HCT116 (cell line): ENCODE measurements around the gene VWA5B1. TPM values are rescaled to one million over a fixed set of nuclear protein-coding genes. Genes with fewer than 3 reads are reported as not detected.

Source experiments
- ATAC-seq: fragments of 200-7000 bp; cut with Tn5 transposase; 2 replicates; pipeline ENCODE4 v1.9.1; 2020; ENCODE audit warnings: mild to moderate bottlenecking, moderate library complexity
- BruUV-seq: library from RNA; stranded (reverse); fragments of 400-500 nt; replicated peaks from 2 replicates; lab custom pipeline; 2021; lab: Mats Ljungman, UMichigan
- CTCF ChIA-PET: fragments of 300-600 bp; sonication (Branson Sonifier 250); formaldehyde crosslinking; loops from one replicate; lab custom pipeline; 2021; ENCODE audit warnings: antibody characterized with exemption; lab: Charles Lee
- POLR2A ChIA-PET: fragments of 300-600, 350-600 bp; sonication (Branson Sonifier 250); formaldehyde crosslinking; loops from one replicate; lab custom pipeline; 2021; ENCODE audit warnings: antibody characterized with exemption; lab: Charles Lee
- RAD21 ChIA-PET, 2 experiments: fragments of 300-600 bp; sonication (Branson Sonifier 250); formaldehyde crosslinking; loops; one replicate each; lab custom pipeline; 2023; ENCODE audit warnings: low total read pairs in 2 of 2; ENCODE audit not compliant: uncharacterized antibody in 2 of 2, unreplicated experiment in 2 of 2, low non-redundant PET in 1 of 2; lab: Charles Lee
- DNase-seq: peaks from one replicate; pipeline ENCODE4 v3.0.0-alpha.2; 2010; ENCODE audit warnings: low read depth, low spot score
- H2AFZ ChIP-seq: fragments of 200-600 bp; shearing (Covaris generic), sonication (generic); 2 replicates; pipeline ENCODE4 v1.6.1; 2017; ENCODE audit warnings: low read depth, mixed run types, mixed read lengths, antibody characterized with exemption, low read length; ENCODE audit not compliant: poor library complexity, severe bottlenecking
- H3K27ac ChIP-seq: 2 replicates; pipeline ENCODE4 v1.5.1; 2012; ENCODE audit warnings: low read depth, low read length
- H3K27me3 ChIP-seq: fragments of 200-600 bp; sonication (generic); 2 replicates; pipeline ENCODE4 v1.6.1; 2016; ENCODE audit warnings: mixed run types, low read length, mixed read lengths; ENCODE audit not compliant: insufficient read depth
- H3K36me3 ChIP-seq, 2 experiments: fragments of 200-500 bp in 1 of 2; fragments of 200-600 bp in 1 of 2; sonication (Bioruptor generic) in 1 of 2; sonication (generic) in 1 of 2; 2 replicates each; pipeline versions ENCODE4 v1.5.1 to v1.6.1; 2014 to 2016; ENCODE audit warnings: low read length in 2 of 2, inconsistent platforms in 1 of 2, mixed read lengths in 1 of 2, mixed run types in 1 of 2; ENCODE audit not compliant: insufficient read depth in 2 of 2, control insufficient read depth in 1 of 2
- H3K4me1 ChIP-seq, 2 experiments: fragments of 200-600 bp in 1 of 2; sonication (generic) in 1 of 2; 2 replicates each; pipeline versions ENCODE4 v1.5.1 to v1.6.1; 2012 to 2017; ENCODE audit warnings: low read length in 2 of 2, inconsistent platforms in 1 of 2, mild to moderate bottlenecking in 1 of 2, mixed read lengths in 1 of 2, mixed run types in 1 of 2, moderate library complexity in 1 of 2; ENCODE audit not compliant: insufficient read depth in 2 of 2, control insufficient read depth in 1 of 2
- H3K4me2 ChIP-seq: fragments of 200-600 bp; sonication (generic); 2 replicates; pipeline ENCODE4 v1.6.1; 2017; ENCODE audit warnings: mixed run types, low read length, mixed read lengths
- H3K4me3 ChIP-seq, 2 experiments: fragments of 200-600 bp in 1 of 2; sonication (generic) in 1 of 2; replicated peaks in 1 of 2; 2 replicates each; pipeline ENCODE4 v1.5.1; 2011 to 2016; ENCODE audit warnings: low read length in 2 of 2, control low read depth in 1 of 2, low read depth in 1 of 2, mild to moderate bottlenecking in 1 of 2, mixed read lengths in 1 of 2, mixed run types in 1 of 2
- H3K79me2 ChIP-seq: fragments of 200-600 bp; sonication (generic); 2 replicates; pipeline ENCODE4 v1.6.1; 2017; ENCODE audit warnings: mild to moderate bottlenecking, mixed run types, low read length, moderate library complexity, mixed read lengths; ENCODE audit not compliant: insufficient read depth
- H3K9ac ChIP-seq: fragments of 200-600 bp; sonication (generic); 2 replicates; pipeline ENCODE4 v1.6.1; 2016; ENCODE audit warnings: low read length, mixed read lengths
- H3K9me2 ChIP-seq: fragments of 200-600 bp; sonication (generic), shearing (Covaris generic); 2 replicates; pipeline ENCODE4 v1.6.1; 2017; ENCODE audit warnings: mixed run types, mild to moderate bottlenecking, moderate library complexity; ENCODE audit not compliant: insufficient read depth
- H3K9me3 ChIP-seq, 2 experiments: fragments of 200-500 bp in 1 of 2; fragments of 200-600 bp in 1 of 2; sonication (Bioruptor generic) in 1 of 2; sonication (generic) in 1 of 2; 2 replicates each; pipeline ENCODE4 v1.6.1; 2014 to 2017; ENCODE audit warnings: low read length in 2 of 2, mixed read lengths in 2 of 2, inconsistent platforms in 1 of 2, low read depth in 1 of 2, mild to moderate bottlenecking in 1 of 2, mixed run types in 1 of 2, moderate library complexity in 1 of 2; ENCODE audit not compliant: control insufficient read depth in 1 of 2, insufficient read depth in 1 of 2
- H4K20me1 ChIP-seq: fragments of 200-600 bp; sonication (generic), shearing (Covaris generic); 2 replicates; pipeline ENCODE4 v1.6.1; 2017; ENCODE audit warnings: mixed run types, mild to moderate bottlenecking, moderate library complexity; ENCODE audit not compliant: insufficient read depth
- CBX3 ChIP-seq: IDR thresholded peaks from 2 replicates; pipeline ENCODE4 v1.6.1; 2012; ENCODE audit warnings: low read depth
- CTCF ChIP-seq, 3 experiments: fragments of 200-600 bp in 1 of 3; sonication (generic) in 1 of 3; IDR thresholded peaks in 2 of 3; conservative IDR thresholded peaks in 1 of 3; 2 replicates each; pipeline ENCODE4 v1.5.1; 2012 to 2017; ENCODE audit warnings: low read depth in 2 of 3, low read length in 2 of 3, antibody characterized with exemption in 1 of 3, borderline replicate concordance in 1 of 3, control low read depth in 1 of 3, mild to moderate bottlenecking in 1 of 3, mixed read lengths in 1 of 3, mixed run types in 1 of 3, moderate library complexity in 1 of 3; ENCODE audit not compliant: insufficient read depth in 1 of 3
- ELF1 ChIP-seq: IDR thresholded peaks from 2 replicates; pipeline ENCODE4 v1.6.1; 2012; ENCODE audit warnings: low read depth, borderline replicate concordance
- EZH2 ChIP-seq: fragments of 200-600 bp; sonication (generic); IDR thresholded peaks from 2 replicates; pipeline ENCODE4 v1.6.1; 2017; ENCODE audit warnings: antibody characterized with exemption, mixed run types
- FOSL1 ChIP-seq: IDR thresholded peaks from 2 replicates; pipeline ENCODE4 v1.6.1; 2012; ENCODE audit warnings: low read depth
- JUND ChIP-seq: IDR thresholded peaks from 2 replicates; pipeline ENCODE4 v1.6.1; 2012
- MAX ChIP-seq: IDR thresholded peaks from 2 replicates; pipeline ENCODE4 v1.6.1; 2012
- POLR2A ChIP-seq: IDR thresholded peaks from 2 replicates; pipeline ENCODE4 v1.7.0; 2011; ENCODE audit warnings: borderline replicate concordance; ENCODE audit not compliant: insufficient read depth, insufficient read length; ENCODE audit errors: extremely low read depth
- POLR2AphosphoS5 ChIP-seq: IDR thresholded peaks from 2 replicates; pipeline ENCODE4 v1.6.1; 2011; ENCODE audit warnings: mild to moderate bottlenecking, low read depth, low read length, moderate library complexity
- RAD21 ChIP-seq: IDR thresholded peaks from 2 replicates; pipeline ENCODE4 v1.6.1; 2012; ENCODE audit warnings: low read depth, mild to moderate bottlenecking
- SIN3A ChIP-seq: IDR thresholded peaks from 2 replicates; pipeline ENCODE4 v1.6.1; 2012; ENCODE audit warnings: low read depth
- SP1 ChIP-seq: IDR thresholded peaks from 2 replicates; pipeline ENCODE4 v1.6.1; 2012; ENCODE audit warnings: low read depth
- SRF ChIP-seq: IDR thresholded peaks from 2 replicates; pipeline ENCODE4 v1.6.1; 2012; ENCODE audit warnings: low read depth
- TCF7L2 ChIP-seq: IDR thresholded peaks from 2 replicates; pipeline ENCODE4 v1.7.0; 2011; ENCODE audit warnings: borderline replicate concordance, inconsistent platforms; ENCODE audit not compliant: insufficient read depth, insufficient read length; ENCODE audit errors: extremely low read depth
- ZNF274 ChIP-seq: fragments of 200-500 bp; sonication (Bioruptor generic); IDR thresholded peaks from 2 replicates; pipeline ENCODE4 v1.6.1; 2014; ENCODE audit warnings: mild to moderate bottlenecking, low read depth, low read length, inconsistent platforms
- intact Hi-C: fragments of 100-400 bp; cut with micrococcal nuclease; formaldehyde crosslinking; loops from 2 replicates; pipeline ENCODE4 v1.10.0; 2022
- total RNA-seq: library from RNA; stranded (reverse); gene quantifications from one replicate; pipeline ENCODE4 v1.2.1, GENCODE V29; 2021; ENCODE audit not compliant: unreplicated experiment
- TF ChIP-seq, protein P1 (sequence below): IDR thresholded peaks from 2 replicates; pipeline ENCODE4 v1.6.1; 2012; ENCODE audit warnings: low read depth
- TF ChIP-seq, protein P2 (sequence below): IDR thresholded peaks from 2 replicates; pipeline ENCODE4 v1.6.1; 2012

Gene VWA5B1
- total RNA-seq, 1 experiment from 2014 or later = not detected

- H3K9me3 ChIP-seq = no peaks in the 10 kb centered on the region
- no peak for DNase-seq
- no peak for TF ChIP-seq FOSL1
- BruUV-seq = no TSS peak
- RAD21 ChIA-PET = no interaction called here
- no peaks in the 10 kb centered on the region for H3K36me3 ChIP-seq
- no peak overlapping the region for H3K27ac ChIP-seq
- ATAC-seq = peak; percentile 65
- intact Hi-C loops = no loop called here
- no peak overlapping the region for H2AFZ ChIP-seq
- H3K4me3 ChIP-seq = no peak overlapping the region
- POLR2A ChIA-PET = no interaction called here
- H3K9me2 ChIP-seq = no peaks in the 10 kb centered on the region
- H4K20me1 ChIP-seq = no peaks in the 10 kb centered on the region
- H3K79me2 ChIP-seq = no peaks in the 10 kb centered on the region
- H3K9ac ChIP-seq = no peak overlapping the region
- H3K4me2 ChIP-seq = no peak overlapping the region
- CTCF ChIA-PET = no interaction called here
- peaks cover 7% of the 10 kb centered on the region for H3K27me3 ChIP-seq
- peaks cover 2 to 11% of the 10 kb centered on the region in 2 experiments; a peak in 2 of 4 replicates for H3K4me1 ChIP-seq
Measured at GRCh38 chr1:20279509-20279908, 11.2 kb upstream of the VWA5B1 start.

- H3K36me3 ChIP-seq = no peaks in the 10 kb centered on the region
- RAD21 ChIA-PET = no interaction called here
- BruUV-seq = no TSS peak
- CTCF ChIA-PET = no interaction called here
- no peak overlapping the region for H2AFZ ChIP-seq
- no peaks in the 10 kb centered on the region for H3K9me3 ChIP-seq
- H4K20me1 ChIP-seq = no peaks in the 10 kb centered on the region
- DNase-seq (no peak), ATAC-seq (no peak)
- no peak overlapping the region for H3K9ac ChIP-seq
- H3K79me2 ChIP-seq = no peaks in the 10 kb centered on the region
- H3K9me2 ChIP-seq = no peaks in the 10 kb centered on the region
- no peak overlapping the region for H3K27ac ChIP-seq
- no peak overlapping the region for H3K4me2 ChIP-seq
- POLR2A ChIA-PET = no interaction called here
- no peak overlapping the region for H3K4me3 ChIP-seq
- intact Hi-C loops = no loop called here
- peaks cover 6% of the 10 kb centered on the region for H3K27me3 ChIP-seq
- H3K4me1 ChIP-seq = peaks cover 2 to 11% of the 10 kb centered on the region in 2 experiments; a peak in 2 of 4 replicates
- TF ChIP-seq RAD21 (no peak), JUND (no peak), POLR2AphosphoS5 (no peak), FOSL1 (no peak), CBX3 (no peak), MAX (no peak), SIN3A (no peak), CTCF (IDR thresholded peaks at IDR 0.05 in 2 of 3, conservative IDR thresholded peaks at IDR 0.05 in 1 of 3; ENCODE audit: borderline replicate concordance in 1 of 3, insufficient read depth in 1 of 3, low read depth in 2 of 3, low read length in 2 of 3) (no peak), EZH2 (no peak), ZNF274 (no peak), SP1 (no peak), POLR2A (no peak), TCF7L2 (no peak), ELF1 (no peak), SRF (no peak)
- TF ChIP-seq, protein P1, sequence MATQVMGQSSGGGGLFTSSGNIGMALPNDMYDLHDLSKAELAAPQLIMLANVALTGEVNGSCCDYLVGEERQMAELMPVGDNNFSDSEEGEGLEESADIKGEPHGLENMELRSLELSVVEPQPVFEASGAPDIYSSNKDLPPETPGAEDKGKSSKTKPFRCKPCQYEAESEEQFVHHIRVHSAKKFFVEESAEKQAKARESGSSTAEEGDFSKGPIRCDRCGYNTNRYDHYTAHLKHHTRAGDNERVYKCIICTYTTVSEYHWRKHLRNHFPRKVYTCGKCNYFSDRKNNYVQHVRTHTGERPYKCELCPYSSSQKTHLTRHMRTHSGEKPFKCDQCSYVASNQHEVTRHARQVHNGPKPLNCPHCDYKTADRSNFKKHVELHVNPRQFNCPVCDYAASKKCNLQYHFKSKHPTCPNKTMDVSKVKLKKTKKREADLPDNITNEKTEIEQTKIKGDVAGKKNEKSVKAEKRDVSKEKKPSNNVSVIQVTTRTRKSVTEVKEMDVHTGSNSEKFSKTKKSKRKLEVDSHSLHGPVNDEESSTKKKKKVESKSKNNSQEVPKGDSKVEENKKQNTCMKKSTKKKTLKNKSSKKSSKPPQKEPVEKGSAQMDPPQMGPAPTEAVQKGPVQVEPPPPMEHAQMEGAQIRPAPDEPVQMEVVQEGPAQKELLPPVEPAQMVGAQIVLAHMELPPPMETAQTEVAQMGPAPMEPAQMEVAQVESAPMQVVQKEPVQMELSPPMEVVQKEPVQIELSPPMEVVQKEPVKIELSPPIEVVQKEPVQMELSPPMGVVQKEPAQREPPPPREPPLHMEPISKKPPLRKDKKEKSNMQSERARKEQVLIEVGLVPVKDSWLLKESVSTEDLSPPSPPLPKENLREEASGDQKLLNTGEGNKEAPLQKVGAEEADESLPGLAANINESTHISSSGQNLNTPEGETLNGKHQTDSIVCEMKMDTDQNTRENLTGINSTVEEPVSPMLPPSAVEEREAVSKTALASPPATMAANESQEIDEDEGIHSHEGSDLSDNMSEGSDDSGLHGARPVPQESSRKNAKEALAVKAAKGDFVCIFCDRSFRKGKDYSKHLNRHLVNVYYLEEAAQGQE = no peak
- TF ChIP-seq, protein P2, sequence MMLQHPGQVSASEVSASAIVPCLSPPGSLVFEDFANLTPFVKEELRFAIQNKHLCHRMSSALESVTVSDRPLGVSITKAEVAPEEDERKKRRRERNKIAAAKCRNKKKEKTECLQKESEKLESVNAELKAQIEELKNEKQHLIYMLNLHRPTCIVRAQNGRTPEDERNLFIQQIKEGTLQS = no peak
Measured at GRCh38 chr1:20280341-20280740, 10.3 kb upstream of the VWA5B1 start.
